BLaER1 treated with 17β-estradiol and CSF1 and Interleukin-3, amounts not matched to agents 10 nM and 100 nM (cell line): ENCODE results near the gene DUSP19.

ENCODE experiments used
- H3K27ac ChIP-seq, 11 experiments: shearing (Covaris generic); formaldehyde crosslinking; 2 replicates each; pipeline ENCODE4 v1.8.1; 2022
- H3K27me3 ChIP-seq, 11 experiments: shearing (Covaris generic); formaldehyde crosslinking; 2 replicates each; pipeline ENCODE4 v1.8.1; 2022
- H3K36me3 ChIP-seq, 11 experiments: shearing (Covaris generic); formaldehyde crosslinking; 2 replicates each; pipeline ENCODE4 v1.8.1; 2022
- H3K4me1 ChIP-seq, 10 experiments: shearing (Covaris generic); formaldehyde crosslinking; 2 replicates each; pipeline ENCODE4 v1.8.1; 2022
- H3K4me2 ChIP-seq, 11 experiments: shearing (Covaris generic); formaldehyde crosslinking; 2 replicates each; pipeline ENCODE4 v1.8.1; 2022
- H3K4me3 ChIP-seq, 10 experiments: shearing (Covaris generic); formaldehyde crosslinking; 2 replicates each; pipeline ENCODE4 v1.8.1; 2022
- H3K9ac ChIP-seq, 11 experiments: shearing (Covaris generic); formaldehyde crosslinking; 2 replicates each; pipeline ENCODE4 v1.8.1; 2022
- H3K9me3 ChIP-seq, 11 experiments: shearing (Covaris generic); formaldehyde crosslinking; replicated peaks in 1 of 11; 2 replicates each; pipeline ENCODE4 v1.8.1; 2022
- H4K20me1 ChIP-seq, 11 experiments: shearing (Covaris generic); formaldehyde crosslinking; 2 replicates each; pipeline ENCODE4 v1.8.1; 2022
- Cebpa-rat ChIP-seq, 11 experiments: shearing (Covaris generic); IDR thresholded peaks; 2 replicates each; pipeline ENCODE4 v1.8.1; 2022

Gene DUSP19

GRCh38 chr2:183079139-183079775, 710 bp downstream of the DUSP19 start:
- Histone ChIP-seq H3K36me3 (no peaks in the 10 kb centered on the region), H3K4me2 (peak overlapping the region; percentile 68 to 87 (median 79)), H3K4me1 (peaks cover 5 to 16% (median 12%) of the 10 kb centered on the region in 10 experiments; a peak in 17 of 20 replicates), H3K4me3 (peak overlapping the region; percentile 68 to 82 (median 75)), H3K9me3 (no peaks in the 10 kb centered on the region), H3K9ac (peak overlapping the region; percentile 60 to 75 (median 70); a peak in 21 of 22 replicates), H3K27ac (peak overlapping the region in 10 of 11 experiments; percentile 40 to 70 (median 56); a peak in 19 of 22 replicates), H3K27me3 (no peaks in the 10 kb centered on the region), H4K20me1 (no peaks in the 10 kb centered on the region)
- TF ChIP-seq Cebpa-rat (IDR thresholded peaks at IDR 0.05), result no peak

GRCh38 chr2:183081911-183082310, 3.4 kb downstream of the DUSP19 start:
- Histone ChIP-seq H3K4me1 (peaks cover 5 to 16% (median 12%) of the 10 kb centered on the region in 10 experiments; a peak in 17 of 20 replicates), H4K20me1 (no peaks in the 10 kb centered on the region), H3K36me3 (no peaks in the 10 kb centered on the region), H3K27ac (no peak overlapping the region), H3K27me3 (no peaks in the 10 kb centered on the region), H3K4me3 (no peak overlapping the region), H3K9ac (no peak overlapping the region), H3K9me3 (no peaks in the 10 kb centered on the region), H3K4me2 (peak overlapping the region in 5 of 11 experiments; percentile 15 to 39 (median 25); a peak in 3 of 22 replicates)
- no peak for TF ChIP-seq Cebpa-rat (IDR thresholded peaks at IDR 0.05)

GRCh38 chr2:183088061-183088460, 9.5 kb downstream of the DUSP19 start:
- Histone ChIP-seq H3K36me3 (no peaks in the 10 kb centered on the region), H3K9ac (no peak overlapping the region), H4K20me1 (no peaks in the 10 kb centered on the region), H3K4me2 (no peak overlapping the region), H3K9me3 (no peaks in the 10 kb centered on the region), H3K4me1 (peaks cover 5 to 10% (median 8%) of the 10 kb centered on the region in 10 experiments; a peak in 12 of 20 replicates), H3K27ac (no peak overlapping the region), H3K4me3 (no peak overlapping the region), H3K27me3 (no peaks in the 10 kb centered on the region)
- no peak for TF ChIP-seq Cebpa-rat (IDR thresholded peaks at IDR 0.05)

GRCh38 chr2:183089192-183089851, 10.8 kb downstream of the DUSP19 start:
- Histone ChIP-seq H3K4me2 (peak overlapping the region; percentile 45 to 73 (median 60)), H3K36me3 (no peaks in the 10 kb centered on the region), H3K9me3 (no peaks in the 10 kb centered on the region), H3K27me3 (no peaks in the 10 kb centered on the region), H3K4me3 (no peak overlapping the region; a peak in 1 of 20 replicates), H3K9ac (0 out of 22 replicates have a peak overlapping the region, but pooled peaks of 1 of the 11 experiments have one; percentile 20), H3K4me1 (peaks cover 5 to 10% (median 8%) of the 10 kb centered on the region in 10 experiments; a peak in 14 of 20 replicates), H4K20me1 (no peaks in the 10 kb centered on the region), H3K27ac (no peak overlapping the region; a peak in 1 of 22 replicates)
- no peak for TF ChIP-seq Cebpa-rat (IDR thresholded peaks at IDR 0.05)

- Histone ChIP-seq H3K9ac (no peak overlapping the region), H3K27ac (no peak overlapping the region), H3K9me3 (no peaks in the 10 kb centered on the region), H3K36me3 (no peaks in the 10 kb centered on the region), H3K4me2 (no peak overlapping the region), H3K4me3 (no peak overlapping the region), H3K27me3 (no peaks in the 10 kb centered on the region), H4K20me1 (no peaks in the 10 kb centered on the region), H3K4me1 (peaks cover 5 to 10% (median 8%) of the 10 kb centered on the region in 10 experiments; a peak in 14 of 20 replicates)
- no peak for TF ChIP-seq Cebpa-rat (IDR thresholded peaks at IDR 0.05)
Measured at GRCh38 chr2:183091318-183091953, 12.9 kb downstream of the DUSP19 start.

GRCh38 chr2:183091954-183092345, 13.4 kb downstream of the DUSP19 start:
- TF ChIP-seq Cebpa-rat (IDR thresholded peaks at IDR 0.05), result no peak
- no peak overlapping the region for H3K4me2 ChIP-seq

GRCh38 chr2:183093857-183094657, 15.5 kb downstream of the DUSP19 start:
- H3K4me3 ChIP-seq, result no peak overlapping the region
- H3K27me3 ChIP-seq, result no peaks in the 10 kb centered on the region
- H3K4me1 ChIP-seq, result peaks cover 5 to 10% (median 7%) of the 10 kb centered on the region in 10 experiments; a peak in 14 of 20 replicates
- TF ChIP-seq Cebpa-rat (IDR thresholded peaks at IDR 0.05), result no peak
- H3K36me3 ChIP-seq, result no peaks in the 10 kb centered on the region
- H3K4me2 ChIP-seq, result no peak overlapping the region
- H3K9ac ChIP-seq, result no peak overlapping the region
- no peaks in the 10 kb centered on the region for H4K20me1 ChIP-seq
- no peaks in the 10 kb centered on the region for H3K9me3 ChIP-seq
- H3K27ac ChIP-seq, result no peak overlapping the region

More at GRCh38 chr2:183091954-183092345, 13.4 kb downstream of the DUSP19 start:
- Histone ChIP-seq H3K9me3 (no peaks in the 10 kb centered on the region), H3K36me3 (no peaks in the 10 kb centered on the region), H3K4me1 (peaks cover 5 to 10% (median 8%) of the 10 kb centered on the region in 10 experiments; a peak in 14 of 20 replicates), H4K20me1 (no peaks in the 10 kb centered on the region), H3K27me3 (no peaks in the 10 kb centered on the region), H3K4me3 (no peak overlapping the region), H3K9ac (no peak overlapping the region), H3K27ac (no peak overlapping the region)

GRCh38 chr2:183105402-183106134, 27.0 kb downstream of the DUSP19 start:
- Histone ChIP-seq H3K27ac (no peak overlapping the region), H3K36me3 (no peaks in the 10 kb centered on the region), H4K20me1 (no peaks in the 10 kb centered on the region), H3K4me3 (no peak overlapping the region), H3K4me1 (no peaks in the 10 kb centered on the region), H3K9me3 (no peaks in the 10 kb centered on the region), H3K4me2 (no peak overlapping the region), H3K27me3 (no peaks in the 10 kb centered on the region), H3K9ac (no peak overlapping the region)
- TF ChIP-seq Cebpa-rat (IDR thresholded peaks at IDR 0.05), result no peak
